ENCODE data around the gene CRYZ. TPM values are rescaled to one million over a fixed set of nuclear protein-coding genes. Genes with fewer than 3 reads are reported as not detected.

Gene CRYZ
- total and polyA plus RNA-seq, 2 donors (not counting 3 experiments of a cell fraction or from before 2014, with no cell fraction given) = 24.5 to 32.7 TPM

- Histone ChIP-seq H3K27ac (ENCODE audit: insufficient read depth, low read depth, low read length) (no peak overlapping the region), H3K9me3 (replicated peaks; ENCODE audit: control insufficient read depth, insufficient read depth, low read length) (no peaks in the 10 kb centered on the region), H3K9ac (replicated peaks; ENCODE audit: extremely low read depth, insufficient read depth, low read length) (no peak overlapping the region), H3K4me1 (ENCODE audit: control insufficient read depth, extremely low read depth, insufficient read depth, low read length) (peaks cover 22% of the 10 kb centered on the region), H3K79me2 (ENCODE audit: control insufficient read depth, insufficient read depth, low read length) (peaks cover 9% of the 10 kb centered on the region), H3K4me2 (ENCODE audit: insufficient read depth, low read length) (no peak overlapping the region), H4K20me1 (replicated peaks; ENCODE audit: control insufficient read depth, extremely low read depth, insufficient read depth, low read length) (no peaks in the 10 kb centered on the region), H2AFZ (ENCODE audit: low read depth, low read length) (no peak overlapping the region), H3K36me3 (ENCODE audit: control insufficient read depth in 2 of 2, extremely low read depth in 1 of 2, insufficient read depth in 2 of 2, low read length in 2 of 2) (no peaks in the 10 kb centered on the region), H3K9me1 (replicated peaks; ENCODE audit: control insufficient read depth, extremely low read depth, insufficient read depth, low read length) (no peaks in the 10 kb centered on the region), H3K4me3 (replicated peaks in 1 of 3; ENCODE audit: insufficient read depth in 1 of 3, low read depth in 1 of 3, low read length in 3 of 3) (no peak overlapping the region), H3K27me3 (ENCODE audit: control insufficient read depth in 2 of 2, insufficient read depth in 2 of 2, low read length in 2 of 2) (no peaks in the 10 kb centered on the region)
- dilution Hi-C loops (cut with MboI; ENCODE audit: extremely low pct_ligation_motif_present, low sequenced_read_pairs) (no loop called here), intact Hi-C loops (cut with micrococcal nuclease) (loop anchor here (5.0 to 10.0 kb wide), 3 partner anchors 535 to 1138 kb away; partner anchors contain the start of genes ACADM, FPGT and LRRIQ3)
- ChIA-PET POLR2A (no interaction called here), CTCF (interaction anchor here (0.6 kb wide), 1 partner anchor 40 kb away, joined by 3 read pairs; no protein-coding TSS in a partner anchor)
- no TSS peak for BruUV-seq (replicated peaks)
- DNase-seq (ENCODE audit: low read depth, low spot score) = no peak
- TF ChIP-seq JUN (IDR thresholded peaks at IDR 0.05; ENCODE audit: borderline replicate concordance, insufficient read depth, insufficient read length, low read depth) (peak; percentile 29), CTCF (IDR thresholded peaks at IDR 0.05; ENCODE audit: extremely low read depth in 1 of 2, insufficient read depth in 1 of 2, low read depth in 1 of 2, low read length in 2 of 2) (no peak), FOS (IDR thresholded peaks at IDR 0.05; ENCODE audit: borderline replicate concordance, insufficient read depth, low read length) (peak; percentile 19)
- FAIRE-seq = no peak
Measured at GRCh38 chr1:74729741-74730478, 2.9 kb downstream of the CRYZ start.

GRCh38 chr1:74728736-74729135 is 4.1 kb downstream of the CRYZ start:
- POLR2A ChIA-PET = no interaction called here
- TF ChIP-seq EZH2 (IDR thresholded peaks at IDR 0.05; ENCODE audit: borderline replicate concordance, low read depth, low read length, severe bottlenecking) = no peak
- no peak for TF ChIP-seq FOS (IDR thresholded peaks at IDR 0.05; ENCODE audit: borderline replicate concordance, insufficient read depth, low read length)
- TF ChIP-seq POLR2A (IDR thresholded peaks at IDR 0.05; ENCODE audit: low read depth, low read length) = no peak
- no peak for TF ChIP-seq MYC (IDR thresholded peaks at IDR 0.05; ENCODE audit: low read depth, low read length)
- no peak for TF ChIP-seq GATA2 (IDR thresholded peaks at IDR 0.05; ENCODE audit: insufficient read depth, insufficient read length, low read depth, low read length)
- TF ChIP-seq JUN (IDR thresholded peaks at IDR 0.05; ENCODE audit: borderline replicate concordance, insufficient read depth, insufficient read length, low read depth) = no peak
- TF ChIP-seq CTCF (IDR thresholded peaks at IDR 0.05; ENCODE audit: extremely low read depth in 1 of 2, insufficient read depth in 1 of 2, low read depth in 1 of 2, low read length in 2 of 2) = no peak
- TF ChIP-seq MAX (IDR thresholded peaks at IDR 0.05; ENCODE audit: insufficient read depth, insufficient read length) = no peak
- TF ChIP-seq POLR2AphosphoS5 (IDR thresholded peaks at IDR 0.05; ENCODE audit: insufficient read depth, low read depth, low read length) = no peak
- no peak overlapping the region for H3K4me2 ChIP-seq (ENCODE audit: insufficient read depth, low read length)
- no peaks in the 10 kb centered on the region for H3K9me3 ChIP-seq (replicated peaks; ENCODE audit: control insufficient read depth, insufficient read depth, low read length)
- H3K4me3 ChIP-seq (replicated peaks in 1 of 3; ENCODE audit: insufficient read depth in 1 of 3, low read depth in 1 of 3, low read length in 3 of 3) = no peak overlapping the region
- no peak for DNase-seq (ENCODE audit: low read depth, low spot score)
- dilution Hi-C loops (cut with MboI; ENCODE audit: extremely low pct_ligation_motif_present, low sequenced_read_pairs) = no loop called here
- no peak for FAIRE-seq
- no peaks in the 10 kb centered on the region for H3K36me3 ChIP-seq (ENCODE audit: control insufficient read depth in 2 of 2, extremely low read depth in 1 of 2, insufficient read depth in 2 of 2, low read length in 2 of 2)
- H3K27ac ChIP-seq (ENCODE audit: insufficient read depth, low read depth, low read length) = no peak overlapping the region
- H3K4me1 ChIP-seq (ENCODE audit: control insufficient read depth, extremely low read depth, insufficient read depth, low read length) = peaks cover 15% of the 10 kb centered on the region
- H3K9me1 ChIP-seq (replicated peaks; ENCODE audit: control insufficient read depth, extremely low read depth, insufficient read depth, low read length) = no peaks in the 10 kb centered on the region
- no peak overlapping the region for H3K9ac ChIP-seq (replicated peaks; ENCODE audit: extremely low read depth, insufficient read depth, low read length)
- intact Hi-C loops (cut with micrococcal nuclease) = no loop called here
- no peaks in the 10 kb centered on the region for H3K27me3 ChIP-seq (ENCODE audit: control insufficient read depth in 2 of 2, insufficient read depth in 2 of 2, low read length in 2 of 2)
- BruUV-seq (replicated peaks) = no TSS peak
- no peaks in the 10 kb centered on the region for H4K20me1 ChIP-seq (replicated peaks; ENCODE audit: control insufficient read depth, extremely low read depth, insufficient read depth, low read length)
- peaks cover 2% of the 10 kb centered on the region for H3K79me2 ChIP-seq (ENCODE audit: control insufficient read depth, insufficient read depth, low read length)
- CTCF ChIA-PET = interaction anchor here (1.6 kb wide), 1 partner anchor 14 kb away, joined by 3 read pairs; no protein-coding TSS in a partner anchor
- H2AFZ ChIP-seq (ENCODE audit: low read depth, low read length) = no peak overlapping the region

All from endothelial cell of umbilical vein (primary cell).